Activated CD4-positive, alpha-beta T cell treated with anti-CD3 and anti-CD28 coated beads, Interleukin-10, Interleukin-2, amounts not matched to agents 100 ng/mL and 50 ng/mL, durations not matched to agents 16 hours and 8 hours (primary cell): ENCODE measurements around the gene SLC22A7.

Source experiments
- DNase-seq: peaks from one replicate; pipeline ENCODE4 v3.0.0-alpha.2; 2020

SLC22A7 gene

DNA sequence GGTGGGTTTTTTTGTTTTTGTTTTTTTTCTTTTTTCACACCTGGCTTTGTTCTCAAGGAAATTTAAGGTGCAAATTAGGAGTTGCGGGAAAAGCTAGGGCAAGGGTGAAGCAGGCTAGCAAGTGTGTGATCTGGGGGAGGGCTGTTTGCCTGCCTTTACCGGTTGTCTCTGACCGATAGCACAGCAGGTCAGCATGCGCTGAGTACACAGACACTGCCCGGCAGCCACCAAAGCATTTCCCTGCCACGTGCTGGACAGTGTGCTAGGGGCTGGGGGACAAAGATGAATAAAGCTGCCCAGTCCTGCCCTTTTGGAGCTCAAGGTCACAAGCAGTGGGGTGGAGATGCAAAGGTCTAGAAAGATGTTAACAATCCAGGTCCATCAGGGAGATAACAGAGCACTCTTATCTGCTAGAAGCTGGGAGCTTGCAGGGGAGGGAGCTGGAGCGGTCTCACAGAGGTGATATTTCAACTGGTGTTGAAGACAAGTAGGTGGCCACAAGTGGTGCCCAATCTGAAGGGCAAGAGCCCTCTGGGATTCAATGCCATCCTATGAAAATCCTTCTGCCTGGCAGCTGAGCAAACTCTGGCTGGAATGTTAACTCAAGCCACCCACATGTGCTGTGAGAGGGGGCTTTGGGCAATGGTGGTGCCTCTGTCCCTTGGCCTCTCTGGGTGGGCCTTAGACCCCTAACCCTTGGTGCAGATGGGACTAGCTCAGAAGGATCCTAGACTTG lies 30.3 kb upstream of the SLC22A7 start:
- no peak for DNase-seq

DNA sequence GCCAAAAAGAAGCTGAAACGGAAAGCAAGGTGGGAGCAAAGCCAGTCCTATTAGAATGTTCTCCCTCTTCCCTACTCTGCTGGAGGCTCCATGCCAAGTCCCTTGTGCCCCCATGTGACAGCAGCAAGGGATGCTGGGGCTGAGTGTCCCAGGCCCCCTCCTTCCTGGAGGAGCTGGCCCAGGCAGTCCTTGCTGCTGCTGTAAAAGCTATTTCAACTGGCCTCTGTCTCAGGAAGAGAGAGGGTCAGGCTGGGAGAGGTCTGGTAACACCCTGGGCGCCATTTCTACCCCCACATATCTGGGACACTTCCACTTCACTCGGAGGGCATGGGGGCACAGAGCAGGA lies 29.7 kb upstream of the SLC22A7 start:
- no peak for DNase-seq

DNA sequence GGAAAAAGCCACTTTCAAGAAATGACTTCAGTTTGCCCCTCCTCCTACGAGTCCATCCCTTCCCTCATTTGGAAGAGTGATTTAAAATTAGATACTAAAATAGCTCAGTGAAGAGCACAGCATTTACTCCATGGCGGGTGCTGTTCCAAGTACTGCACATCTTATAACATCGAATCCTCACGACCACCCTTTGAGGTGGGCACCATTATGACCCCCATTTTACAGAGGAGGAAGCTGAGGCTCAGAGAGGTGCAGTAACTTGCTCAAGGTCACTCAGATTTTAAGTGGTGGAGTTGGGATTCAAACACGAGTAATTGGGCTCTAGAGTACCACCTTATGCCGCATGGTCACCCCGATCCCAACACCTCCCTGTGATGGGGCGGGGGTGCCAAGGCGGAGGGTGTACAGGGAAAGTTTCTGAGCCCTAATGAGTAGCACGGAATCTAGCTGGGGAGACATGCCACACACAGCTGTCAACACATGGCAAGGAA lies 29.2 kb upstream of the SLC22A7 start:
- no peak for DNase-seq

DNA sequence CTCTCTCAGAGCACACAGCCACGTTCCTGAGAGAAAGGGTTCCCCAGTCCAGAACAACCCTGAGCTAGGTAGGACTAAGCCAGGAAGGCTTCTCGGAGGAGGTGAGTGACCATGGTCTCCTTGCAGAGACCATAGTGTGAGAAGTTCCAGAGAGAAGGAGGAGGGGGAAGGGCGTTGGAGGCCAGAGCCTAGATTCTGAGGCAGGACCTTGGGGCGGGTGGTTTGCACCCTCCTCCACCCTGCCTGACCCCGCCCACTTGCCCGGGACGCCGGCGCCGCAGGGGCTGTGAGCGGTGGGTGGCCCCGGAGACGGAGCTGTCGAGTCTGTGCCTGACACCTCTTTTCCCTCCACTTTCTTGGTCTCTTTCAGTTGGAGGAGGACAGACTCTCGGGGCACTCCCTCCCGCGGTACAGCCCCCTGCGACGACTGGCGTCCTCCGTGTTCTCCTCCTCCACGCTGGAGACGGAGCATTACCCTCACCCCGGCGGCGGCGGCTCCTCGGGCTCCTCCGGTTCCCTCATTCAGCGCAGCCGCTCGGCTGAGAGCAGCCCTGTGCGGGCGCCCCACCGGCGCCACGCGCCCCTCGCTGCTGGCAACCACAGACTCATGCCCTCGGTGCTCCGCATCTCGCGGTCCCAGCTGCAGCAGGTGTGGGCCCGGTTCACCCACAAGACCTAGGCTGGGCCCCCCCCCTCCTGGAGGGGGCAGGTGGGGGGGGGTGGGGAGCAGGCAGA lies 28.6 kb upstream of the SLC22A7 start:
- DNase-seq: peak; percentile 31

- no peak for DNase-seq
Observed at GRCh38 chr6:43271103-43271815, 26.8 kb upstream of the SLC22A7 start.

DNA sequence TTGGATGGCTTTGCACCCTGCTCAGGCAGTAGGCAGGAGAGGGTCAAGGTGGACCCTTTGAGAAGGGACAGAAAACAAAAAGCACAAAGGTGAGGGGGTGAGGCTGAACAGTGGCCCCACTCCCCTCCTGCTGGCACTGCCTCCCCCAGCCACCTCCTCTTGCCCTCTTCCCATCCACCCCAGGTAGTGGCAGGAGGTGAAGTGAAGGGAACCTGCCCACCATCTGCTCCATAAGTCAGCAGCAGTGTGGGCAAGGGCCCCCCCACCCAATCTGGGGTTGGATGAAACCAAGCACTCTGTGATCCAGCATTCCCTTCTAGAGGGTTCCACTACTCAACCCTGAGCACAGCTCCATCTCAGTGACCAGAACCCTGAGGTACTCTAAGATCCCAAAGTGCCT lies 26.1 kb upstream of the SLC22A7 start:
- no peak for DNase-seq

GRCh38 chr6:43273707-43274106 lies 24.4 kb upstream of the SLC22A7 start:
- no peak for DNase-seq

GRCh38 chr6:43274127-43274915 lies 23.7 kb upstream of the SLC22A7 start:
- DNase-seq: no peak

GRCh38 chr6:43274916-43275597 lies 23.0 kb upstream of the SLC22A7 start:
- no peak for DNase-seq

DNA sequence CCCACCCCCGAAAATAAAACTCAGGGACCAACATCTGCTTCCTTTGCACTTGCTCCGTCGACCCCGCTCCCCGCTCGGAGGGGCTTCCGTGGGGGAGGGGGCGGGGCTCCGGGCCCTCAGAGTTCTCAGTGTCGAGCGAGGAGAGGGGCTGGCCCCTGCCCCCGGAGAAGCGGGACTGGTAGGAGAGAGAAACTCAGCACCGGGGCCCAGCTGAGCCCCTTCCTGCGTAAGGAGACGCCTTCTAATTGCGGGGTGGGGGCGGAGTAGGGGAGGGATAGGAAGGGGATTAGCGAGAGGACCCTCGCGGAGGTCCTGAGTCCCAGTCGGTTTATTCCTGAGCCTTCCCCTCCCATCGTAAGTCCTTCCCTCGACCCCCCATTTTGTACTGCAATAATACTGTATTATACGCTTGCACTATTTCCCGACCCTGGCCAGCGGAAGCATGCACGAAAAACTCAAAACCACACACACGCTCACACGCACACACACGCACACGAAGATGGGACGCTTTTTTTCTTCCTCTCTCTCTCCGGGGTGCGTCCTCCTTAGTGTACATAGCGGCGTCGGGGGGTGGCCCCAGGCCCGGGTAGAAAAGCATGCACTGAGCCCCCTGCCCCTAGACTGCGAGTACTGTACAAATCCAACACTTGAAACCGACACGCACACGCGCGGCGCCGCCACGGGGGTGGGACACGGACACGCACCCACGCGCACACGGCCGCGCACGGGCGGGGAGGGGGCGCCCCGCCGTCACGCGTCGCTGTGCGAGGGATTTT lies 22.1 kb upstream of the SLC22A7 start:
- DNase-seq: no peak

GRCh38 chr6:43276577-43277305 lies 21.3 kb upstream of the SLC22A7 start:
- DNase-seq: no peak

DNA sequence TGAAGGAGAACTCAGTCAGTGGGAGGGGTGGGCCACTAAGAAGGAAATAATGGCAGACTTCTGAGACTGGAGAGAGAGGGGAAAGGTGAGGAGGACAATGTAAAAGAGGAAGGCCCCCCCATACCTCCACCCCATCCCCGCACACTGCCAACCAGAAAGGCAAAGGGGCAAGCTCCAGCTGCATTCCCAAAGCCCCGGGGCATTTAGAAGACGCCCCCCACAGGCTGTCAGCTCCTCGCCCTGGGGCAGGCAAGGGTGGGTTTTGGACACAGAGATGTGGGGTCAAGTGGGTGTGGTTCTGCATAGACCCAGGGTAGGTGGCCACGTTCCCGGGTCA lies 20.8 kb upstream of the SLC22A7 start:
- DNase-seq: no peak

DNA sequence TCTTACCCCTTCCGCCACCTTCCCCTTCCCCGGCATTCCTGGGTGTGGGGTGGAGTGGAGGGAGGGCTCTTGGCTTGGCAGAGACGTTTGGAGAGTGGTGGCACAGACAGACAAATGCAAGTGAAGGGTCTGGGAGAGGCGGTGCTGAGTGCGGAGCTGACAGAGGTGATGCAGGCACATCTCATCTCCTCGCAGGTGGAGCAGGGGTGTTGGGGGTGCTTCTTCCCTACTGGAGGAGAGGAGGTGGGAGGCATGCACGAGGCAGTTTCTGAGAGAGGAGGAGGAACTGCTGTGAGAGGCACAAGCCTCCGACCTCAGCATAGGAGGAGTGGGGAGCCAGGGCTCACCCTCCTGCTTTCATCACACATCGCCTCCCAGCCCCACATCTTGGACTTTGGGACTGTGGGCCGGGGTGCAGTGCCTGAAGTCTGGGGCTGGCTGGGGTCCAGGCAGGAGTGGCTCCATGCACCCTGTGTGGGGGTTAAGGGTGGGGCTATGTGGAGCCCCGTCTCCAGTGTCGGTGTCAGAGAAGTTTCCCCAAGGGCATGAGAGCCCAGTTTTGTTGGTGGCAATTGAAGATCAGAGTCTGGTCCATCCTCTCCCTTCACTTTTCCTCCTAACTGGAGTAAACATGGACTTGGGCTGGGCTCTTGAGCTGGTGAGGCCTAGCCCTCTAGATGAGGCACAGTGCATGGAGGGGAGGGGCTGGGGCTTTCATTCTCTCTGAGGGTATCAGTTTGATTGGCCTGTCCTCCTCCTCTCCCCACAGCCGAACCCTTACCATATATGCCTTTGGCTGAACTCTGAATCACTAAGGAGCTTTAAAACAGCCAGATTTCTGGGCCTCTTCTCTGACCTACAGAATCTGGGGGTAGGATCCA lies 20.2 kb upstream of the SLC22A7 start:
- DNase-seq: no peak

- no peak for DNase-seq
Observed at GRCh38 chr6:43278524-43279078, 19.5 kb upstream of the SLC22A7 start.

GRCh38 chr6:43280234-43280633 lies 17.8 kb upstream of the SLC22A7 start:
- no peak for DNase-seq

GRCh38 chr6:43282060-43282459 lies 16.0 kb upstream of the SLC22A7 start:
- DNase-seq: no peak

- DNase-seq: no peak
Observed at GRCh38 chr6:43282636-43283513, 15.2 kb upstream of the SLC22A7 start.

GRCh38 chr6:43283514-43283901 lies 14.6 kb upstream of the SLC22A7 start:
- DNase-seq: no peak

DNA sequence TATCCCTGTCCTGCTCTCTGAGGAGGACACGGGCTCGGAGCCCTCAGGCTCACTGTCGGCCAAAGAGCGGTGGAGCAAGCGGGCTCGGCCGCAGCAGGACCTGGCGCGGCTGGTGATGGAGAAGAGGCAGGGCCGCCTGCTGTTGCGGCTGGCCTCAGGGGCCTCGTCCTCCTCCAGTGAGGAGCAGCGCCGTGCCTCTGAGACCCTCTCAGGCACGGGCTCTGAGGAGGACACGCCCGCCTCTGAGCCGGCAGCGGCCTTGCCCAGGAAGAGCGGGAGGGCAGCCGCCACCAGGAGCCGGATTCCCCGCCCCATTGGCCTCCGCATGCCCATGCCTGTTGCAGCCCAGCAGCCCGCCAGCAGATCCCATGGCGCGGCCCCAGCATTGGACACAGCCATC lies 14.2 kb upstream of the SLC22A7 start:
- no peak for DNase-seq
